ENCODE data around the gene NFKBIA.

GRCh38 chr14:35351897-35352273, 52.7 kb downstream of the NFKBIA start:
- TF ChIP-seq CTCF (conservative IDR thresholded peaks at IDR 0.05 in 1 of 2, IDR thresholded peaks at IDR 0.05 in 1 of 2; ENCODE audit: low read depth in 1 of 2, low read length in 2 of 2) (no peak), EZH2 (IDR thresholded peaks at IDR 0.05; ENCODE audit: low read length, missing control alignments) (no peak)

All from fibroblast of lung (primary cell).